Spleen (tissue), 7 donors: ENCODE data around the gene RBM12.

Source experiments
- POLR2A ChIP-seq, 3 donors: fragments of 450-650 bp; IDR thresholded peaks; one replicate each; pipeline ENCODE4 v1.5.1; 2017; ENCODE audit warnings: antibody characterized with exemption in 3 of 3, mild to moderate bottlenecking in 1 of 3
- POLR2AphosphoS5 ChIP-seq, 3 donors: sonication (generic); formaldehyde crosslinking; IDR thresholded peaks; one replicate each; pipeline ENCODE4 v1.5.1; 2017; ENCODE audit warnings: antibody characterized with exemption in 3 of 3
- TF ChIP-seq, protein P1 (sequence below), 11 experiments: fragments of 200-600 bp in 7 of 11; fragments of 450-650 bp in 4 of 11; sonication (generic) in 4 of 11; IDR thresholded peaks in 8 of 11; conservative IDR thresholded peaks in 3 of 11; 1 replicate in 7 of 11; 2 replicates in 4 of 11; pipeline versions ENCODE4 v1.4.0 to v1.8.0; 2016 to 2021; ENCODE audit warnings: antibody characterized with exemption in 11 of 11, inconsistent platforms in 4 of 11, mild to moderate bottlenecking in 1 of 11
- donor health status: DM: no; HTN: no; CAD: no; lungs with moderate emphysema.
- donor health status: DM: no; HTN: no; CAD: no.
- donor health status: DM: no; HTN: no; CAD: no.

DNA sequence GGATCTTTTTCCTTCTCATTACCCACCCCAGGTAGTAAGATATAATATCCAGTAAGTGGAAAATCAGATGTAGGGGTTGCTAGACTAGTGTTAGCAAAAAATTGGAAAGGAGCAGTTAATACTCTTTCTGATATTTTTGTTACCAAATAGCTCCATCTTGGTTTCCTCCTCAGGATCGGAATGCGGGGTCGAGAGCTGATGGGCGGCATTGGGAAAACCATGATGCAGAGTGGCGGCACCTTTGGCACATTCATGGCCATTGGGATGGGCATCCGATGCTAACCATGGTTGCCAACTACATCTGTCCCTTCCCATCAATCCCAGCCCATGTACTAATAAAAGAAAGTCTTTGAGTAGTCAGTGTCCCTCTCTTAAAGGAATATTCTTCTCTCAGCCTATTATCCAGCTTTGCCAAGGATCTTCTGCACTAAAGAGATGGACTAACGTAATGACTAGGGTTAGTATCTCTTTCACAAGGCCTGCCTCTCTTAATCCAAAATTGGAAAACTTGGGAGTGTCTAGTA is 36.0 kb upstream of the RBM12 start:
- TF ChIP-seq, protein P1, sequence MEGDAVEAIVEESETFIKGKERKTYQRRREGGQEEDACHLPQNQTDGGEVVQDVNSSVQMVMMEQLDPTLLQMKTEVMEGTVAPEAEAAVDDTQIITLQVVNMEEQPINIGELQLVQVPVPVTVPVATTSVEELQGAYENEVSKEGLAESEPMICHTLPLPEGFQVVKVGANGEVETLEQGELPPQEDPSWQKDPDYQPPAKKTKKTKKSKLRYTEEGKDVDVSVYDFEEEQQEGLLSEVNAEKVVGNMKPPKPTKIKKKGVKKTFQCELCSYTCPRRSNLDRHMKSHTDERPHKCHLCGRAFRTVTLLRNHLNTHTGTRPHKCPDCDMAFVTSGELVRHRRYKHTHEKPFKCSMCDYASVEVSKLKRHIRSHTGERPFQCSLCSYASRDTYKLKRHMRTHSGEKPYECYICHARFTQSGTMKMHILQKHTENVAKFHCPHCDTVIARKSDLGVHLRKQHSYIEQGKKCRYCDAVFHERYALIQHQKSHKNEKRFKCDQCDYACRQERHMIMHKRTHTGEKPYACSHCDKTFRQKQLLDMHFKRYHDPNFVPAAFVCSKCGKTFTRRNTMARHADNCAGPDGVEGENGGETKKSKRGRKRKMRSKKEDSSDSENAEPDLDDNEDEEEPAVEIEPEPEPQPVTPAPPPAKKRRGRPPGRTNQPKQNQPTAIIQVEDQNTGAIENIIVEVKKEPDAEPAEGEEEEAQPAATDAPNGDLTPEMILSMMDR (IDR thresholded peaks at IDR 0.05 in 8 of 11, conservative IDR thresholded peaks at IDR 0.05 in 3 of 11) = no peak
- TF ChIP-seq POLR2A (IDR thresholded peaks at IDR 0.05) = no peak
- peak in 2 of 3 donors; percentile 23 to 55 for TF ChIP-seq POLR2AphosphoS5 (IDR thresholded peaks at IDR 0.05)
